LNCaP clone FGC (cell line): ENCODE data around the gene ARHGAP45.

Experiments used
- DNase-seq: peaks from one replicate; pipeline ENCODE4 v3.0.0-alpha.2; 2011; ENCODE audit warnings: low read depth
- H3K4me3 ChIP-seq: 2 replicates; pipeline ENCODE4 v1.5.1; 2011; ENCODE audit warnings: mild to moderate bottlenecking, low read depth, low read length, control low read depth
- TF ChIP-seq, protein P1 (sequence below): IDR thresholded peaks from 2 replicates; pipeline ENCODE4 v1.5.1; 2012; ENCODE audit warnings: mild to moderate bottlenecking; ENCODE audit not compliant: control insufficient read depth, insufficient read depth; ENCODE audit errors: extremely low read depth

ARHGAP45 gene

DNA sequence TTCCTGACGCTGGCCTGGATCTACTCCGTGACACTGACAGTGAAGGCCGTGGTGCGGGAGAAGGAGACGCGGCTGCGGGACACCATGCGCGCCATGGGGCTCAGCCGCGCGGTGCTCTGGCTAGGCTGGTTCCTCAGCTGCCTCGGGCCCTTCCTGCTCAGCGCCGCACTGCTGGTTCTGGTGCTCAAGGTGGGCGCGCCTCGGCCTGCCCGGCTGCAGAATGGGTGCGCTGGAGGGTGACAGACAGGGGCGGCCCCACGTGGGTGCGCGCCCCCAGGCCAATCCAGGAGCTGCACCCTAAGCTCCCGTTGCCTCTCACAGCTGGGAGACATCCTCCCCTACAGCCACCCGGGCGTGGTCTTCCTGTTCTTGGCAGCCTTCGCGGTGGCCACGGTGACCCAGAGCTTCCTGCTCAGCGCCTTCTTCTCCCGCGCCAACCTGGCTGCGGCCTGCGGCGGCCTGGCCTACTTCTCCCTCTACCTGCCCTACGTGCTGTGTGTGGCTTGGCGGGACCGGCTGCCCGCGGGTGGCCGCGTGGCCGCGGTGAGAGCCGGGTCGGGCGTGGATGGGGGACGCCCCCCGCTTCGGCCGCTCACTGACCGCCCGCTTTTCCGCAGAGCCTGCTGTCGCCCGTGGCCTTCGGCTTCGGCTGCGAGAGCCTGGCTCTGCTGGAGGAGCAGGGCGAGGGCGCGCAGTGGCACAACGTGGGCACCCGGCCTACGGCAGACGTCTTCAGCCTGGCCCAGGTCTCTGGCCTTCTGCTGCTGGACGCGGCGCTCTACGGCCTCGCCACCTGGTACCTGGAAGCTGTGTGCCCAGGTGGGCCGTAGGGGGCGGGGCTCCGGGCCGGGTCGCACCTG lies 19.9 kb upstream of the ARHGAP45 start:
- TF ChIP-seq, protein P1, sequence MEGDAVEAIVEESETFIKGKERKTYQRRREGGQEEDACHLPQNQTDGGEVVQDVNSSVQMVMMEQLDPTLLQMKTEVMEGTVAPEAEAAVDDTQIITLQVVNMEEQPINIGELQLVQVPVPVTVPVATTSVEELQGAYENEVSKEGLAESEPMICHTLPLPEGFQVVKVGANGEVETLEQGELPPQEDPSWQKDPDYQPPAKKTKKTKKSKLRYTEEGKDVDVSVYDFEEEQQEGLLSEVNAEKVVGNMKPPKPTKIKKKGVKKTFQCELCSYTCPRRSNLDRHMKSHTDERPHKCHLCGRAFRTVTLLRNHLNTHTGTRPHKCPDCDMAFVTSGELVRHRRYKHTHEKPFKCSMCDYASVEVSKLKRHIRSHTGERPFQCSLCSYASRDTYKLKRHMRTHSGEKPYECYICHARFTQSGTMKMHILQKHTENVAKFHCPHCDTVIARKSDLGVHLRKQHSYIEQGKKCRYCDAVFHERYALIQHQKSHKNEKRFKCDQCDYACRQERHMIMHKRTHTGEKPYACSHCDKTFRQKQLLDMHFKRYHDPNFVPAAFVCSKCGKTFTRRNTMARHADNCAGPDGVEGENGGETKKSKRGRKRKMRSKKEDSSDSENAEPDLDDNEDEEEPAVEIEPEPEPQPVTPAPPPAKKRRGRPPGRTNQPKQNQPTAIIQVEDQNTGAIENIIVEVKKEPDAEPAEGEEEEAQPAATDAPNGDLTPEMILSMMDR: no peak
- no peak for DNase-seq
- H3K4me3 ChIP-seq: no peak overlapping the region

DNA sequence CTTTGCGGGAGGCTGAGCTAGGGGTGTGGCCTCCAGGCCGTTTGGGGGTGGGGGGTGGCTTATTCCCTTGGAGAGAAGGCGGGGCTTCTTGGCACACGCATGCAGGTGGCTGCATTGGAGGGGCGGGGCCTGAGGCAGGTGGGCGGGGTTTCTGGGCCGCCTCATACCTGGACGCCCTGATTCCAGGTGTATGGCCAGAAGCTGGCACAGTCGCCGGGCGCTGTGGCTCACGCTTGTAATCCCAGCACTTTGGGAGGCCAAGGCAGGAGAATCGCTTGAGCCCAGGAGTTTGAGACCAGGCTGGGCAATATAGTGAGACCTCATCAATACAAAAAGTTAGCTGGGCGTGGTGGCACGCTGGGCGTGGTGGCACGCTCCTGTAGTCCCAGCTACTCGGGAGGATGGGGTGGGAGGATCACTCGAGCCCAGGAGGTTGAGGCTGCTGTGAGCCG lies 19.2 kb upstream of the ARHGAP45 start:
- DNase-seq: no peak
- TF ChIP-seq, protein P1: no peak
- no peak overlapping the region for H3K4me3 ChIP-seq

DNA sequence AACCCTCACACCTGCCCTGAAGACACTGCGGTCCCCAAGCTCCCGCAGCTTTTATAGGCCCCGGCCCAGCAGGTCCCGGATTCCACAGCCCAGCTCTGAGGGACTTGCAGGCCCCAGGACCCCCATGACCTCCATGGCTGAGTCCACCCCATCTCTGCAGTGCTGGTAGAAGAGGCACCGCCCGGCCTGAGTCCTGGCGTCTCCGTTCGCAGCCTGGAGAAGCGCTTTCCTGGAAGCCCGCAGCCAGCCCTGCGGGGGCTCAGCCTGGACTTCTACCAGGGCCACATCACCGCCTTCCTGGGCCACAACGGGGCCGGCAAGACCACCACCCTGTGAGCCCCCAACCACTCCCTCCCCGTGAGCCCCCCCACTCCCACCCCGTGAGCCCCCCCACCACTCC lies 17.9 kb upstream of the ARHGAP45 start:
- no peak for DNase-seq
- H3K4me3 ChIP-seq: no peak overlapping the region
- TF ChIP-seq, protein P1: no peak

DNA sequence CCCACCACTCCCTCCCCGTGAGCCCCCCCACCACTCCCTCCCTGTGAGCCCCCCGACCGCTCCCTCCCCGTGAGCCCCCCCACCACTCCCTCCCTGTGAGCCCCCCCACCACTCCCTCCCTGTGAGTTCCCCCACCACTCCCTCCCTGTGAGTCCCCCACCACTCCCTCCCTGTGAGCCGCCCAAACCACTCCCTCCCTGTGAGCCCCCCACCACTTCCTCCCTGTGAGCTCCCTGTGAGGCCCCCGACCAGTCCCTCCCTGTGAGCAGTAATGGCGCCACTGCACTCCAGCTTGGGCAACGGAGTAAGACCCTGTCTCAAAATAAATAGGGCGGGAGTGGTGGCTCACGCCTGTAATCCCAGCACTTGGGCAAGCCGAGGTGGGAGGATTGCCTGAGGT lies 17.2 kb upstream of the ARHGAP45 start:
- no peak for DNase-seq
- TF ChIP-seq, protein P1: no peak
- H3K4me3 ChIP-seq: no peak overlapping the region

DNA sequence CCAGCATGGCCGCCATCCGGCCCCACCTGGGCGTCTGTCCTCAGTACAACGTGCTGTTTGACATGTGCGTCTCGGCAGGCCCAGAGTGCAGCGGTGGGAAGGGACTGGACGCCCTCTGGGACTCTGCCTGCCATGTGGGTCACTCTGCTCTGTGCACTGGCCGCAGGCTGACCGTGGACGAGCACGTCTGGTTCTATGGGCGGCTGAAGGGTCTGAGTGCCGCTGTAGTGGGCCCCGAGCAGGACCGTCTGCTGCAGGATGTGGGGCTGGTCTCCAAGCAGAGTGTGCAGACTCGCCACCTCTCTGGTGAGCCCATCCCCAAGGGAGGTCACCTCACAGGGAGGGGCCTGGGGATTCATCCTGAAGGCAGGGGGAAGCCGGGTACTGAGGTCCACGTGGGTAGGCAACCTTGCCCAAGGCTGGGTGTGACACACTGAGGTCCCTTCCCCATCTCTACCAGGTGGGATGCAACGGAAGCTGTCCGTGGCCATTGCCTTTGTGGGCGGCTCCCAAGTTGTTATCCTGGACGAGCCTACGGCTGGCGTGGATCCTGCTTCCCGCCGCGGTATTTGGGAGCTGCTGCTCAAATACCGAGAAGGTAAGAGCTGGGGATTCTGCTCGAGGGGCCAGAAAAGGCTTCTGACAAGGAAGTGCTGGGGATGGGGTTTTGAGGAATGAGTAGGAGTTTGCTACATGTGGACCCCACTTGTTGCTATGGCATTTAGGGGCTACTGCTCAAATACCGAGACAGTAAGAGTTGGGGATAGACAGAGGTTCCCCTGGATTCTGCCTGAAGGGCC lies 15.8 kb upstream of the ARHGAP45 start:
- no peak overlapping the region for H3K4me3 ChIP-seq
- DNase-seq: no peak
- TF ChIP-seq, protein P1: no peak

DNA sequence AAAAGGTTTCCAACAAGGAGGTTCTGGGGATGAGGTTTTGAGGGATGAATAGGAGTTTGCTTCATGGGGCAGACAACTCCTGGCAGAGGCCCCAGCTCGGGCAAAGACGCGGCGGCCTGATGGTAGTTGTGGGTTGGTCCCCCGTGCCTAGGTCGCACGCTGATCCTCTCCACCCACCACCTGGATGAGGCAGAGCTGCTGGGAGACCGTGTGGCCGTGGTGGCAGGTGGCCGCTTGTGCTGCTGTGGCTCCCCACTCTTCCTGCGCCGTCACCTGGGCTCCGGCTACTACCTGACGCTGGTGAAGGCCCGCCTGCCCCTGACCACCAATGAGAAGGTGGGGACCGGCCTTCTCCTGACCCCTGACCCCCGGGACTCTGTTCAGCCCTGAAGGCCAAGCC lies 15.2 kb upstream of the ARHGAP45 start:
- no peak for DNase-seq
- TF ChIP-seq, protein P1: no peak
- no peak overlapping the region for H3K4me3 ChIP-seq
